DND-41 (cell line): ENCODE measurements around the gene ENAH.
A peak's percentile ranks its signal among the peaks of the same experiment; 100 is the strongest.

Experiments used
- ATAC-seq: fragments of 200-7000 bp; cut with Tn5 transposase; 3 replicates; pipeline ENCODE4 v1.9.1; 2021; ENCODE audit warnings: low read depth; ENCODE audit not compliant: insufficient read depth
- DNase-seq: peaks from one replicate; pipeline ENCODE4 v3.0.0-alpha.2; 2020
- H2AFZ ChIP-seq: 2 replicates; pipeline ENCODE4 v1.6.0; 2012; ENCODE audit warnings: low read depth, low read length
- H3K27ac ChIP-seq: 2 replicates; pipeline ENCODE4 v1.5.1; 2012; ENCODE audit warnings: low read length, inconsistent platforms
- H3K27me3 ChIP-seq: fragments of 200-600 bp; sonication (generic); 2 replicates; pipeline ENCODE4 v1.6.0; 2012; ENCODE audit warnings: low read length, mild to moderate bottlenecking, inconsistent platforms; ENCODE audit not compliant: insufficient read depth, poor library complexity
- H3K36me3 ChIP-seq: 2 replicates; pipeline ENCODE4 v1.5.1; 2012; ENCODE audit warnings: low read length, inconsistent platforms; ENCODE audit not compliant: insufficient read depth
- H3K4me1 ChIP-seq: 2 replicates; pipeline ENCODE4 v1.5.1; 2012; ENCODE audit warnings: mild to moderate bottlenecking, low read length; ENCODE audit not compliant: insufficient read depth
- H3K4me2 ChIP-seq: 2 replicates; pipeline ENCODE4 v1.6.0; 2012; ENCODE audit warnings: mild to moderate bottlenecking, moderate library complexity, low read length, inconsistent platforms; ENCODE audit not compliant: insufficient read depth
- H3K4me3 ChIP-seq, 2 experiments: fragments of 200-600 bp in 1 of 2; shearing (Covaris generic) in 1 of 2; 2 replicates each; pipeline ENCODE4 v1.5.1; 2012 to 2016; ENCODE audit warnings: inconsistent platforms in 2 of 2, low read length in 2 of 2, mild to moderate bottlenecking in 2 of 2, low read depth in 1 of 2, moderate library complexity in 1 of 2
- H3K79me2 ChIP-seq: 2 replicates; pipeline ENCODE4 v1.6.0; 2012; ENCODE audit warnings: low read length, inconsistent platforms; ENCODE audit not compliant: insufficient read depth
- H3K9ac ChIP-seq: 2 replicates; pipeline ENCODE4 v1.6.0; 2012; ENCODE audit warnings: low read depth, mild to moderate bottlenecking, inconsistent platforms, low read length, moderate library complexity
- H3K9me3 ChIP-seq: 2 replicates; pipeline ENCODE4 v1.5.1; 2012; ENCODE audit warnings: low read length, moderate library complexity, mild to moderate bottlenecking, inconsistent platforms; ENCODE audit not compliant: insufficient read depth, severe bottlenecking
- H4K20me1 ChIP-seq: 2 replicates; pipeline ENCODE4 v1.6.0; 2012; ENCODE audit warnings: low read length; ENCODE audit not compliant: insufficient read depth
- CTCF ChIP-seq: IDR thresholded peaks from 2 replicates; pipeline ENCODE4 v1.5.1; 2012; ENCODE audit warnings: borderline replicate concordance, low read length, moderate library complexity, mild to moderate bottlenecking; ENCODE audit not compliant: poor library complexity, severe bottlenecking; ENCODE audit errors: extremely low read depth
- EZH2 ChIP-seq: IDR thresholded peaks from 3 replicates; pipeline ENCODE4 v1.6.1; 2012; ENCODE audit warnings: borderline replicate concordance, low read depth, mild to moderate bottlenecking, moderate library complexity, low read length, inconsistent platforms; ENCODE audit not compliant: severe bottlenecking

Gene ENAH

GRCh38 chr1:225442123-225442505, 210.8 kb downstream of the ENAH start:
- Histone ChIP-seq H3K9ac (no peak overlapping the region), H3K4me3 (no peak overlapping the region), H3K36me3 (no peaks in the 10 kb centered on the region), H4K20me1 (no peaks in the 10 kb centered on the region), H3K27me3 (no peaks in the 10 kb centered on the region), H2AFZ (no peak overlapping the region), H3K27ac (peak overlapping the region; percentile 12; the same call in 1 of the 2 replicates), H3K4me1 (peaks cover 42% of the 10 kb centered on the region), H3K9me3 (no peaks in the 10 kb centered on the region), H3K79me2 (no peaks in the 10 kb centered on the region), H3K4me2 (no peak overlapping the region)
- DNase-seq, result no peak
- TF ChIP-seq EZH2 (no peak), CTCF (no peak)
- ATAC-seq, result no peak

DNA sequence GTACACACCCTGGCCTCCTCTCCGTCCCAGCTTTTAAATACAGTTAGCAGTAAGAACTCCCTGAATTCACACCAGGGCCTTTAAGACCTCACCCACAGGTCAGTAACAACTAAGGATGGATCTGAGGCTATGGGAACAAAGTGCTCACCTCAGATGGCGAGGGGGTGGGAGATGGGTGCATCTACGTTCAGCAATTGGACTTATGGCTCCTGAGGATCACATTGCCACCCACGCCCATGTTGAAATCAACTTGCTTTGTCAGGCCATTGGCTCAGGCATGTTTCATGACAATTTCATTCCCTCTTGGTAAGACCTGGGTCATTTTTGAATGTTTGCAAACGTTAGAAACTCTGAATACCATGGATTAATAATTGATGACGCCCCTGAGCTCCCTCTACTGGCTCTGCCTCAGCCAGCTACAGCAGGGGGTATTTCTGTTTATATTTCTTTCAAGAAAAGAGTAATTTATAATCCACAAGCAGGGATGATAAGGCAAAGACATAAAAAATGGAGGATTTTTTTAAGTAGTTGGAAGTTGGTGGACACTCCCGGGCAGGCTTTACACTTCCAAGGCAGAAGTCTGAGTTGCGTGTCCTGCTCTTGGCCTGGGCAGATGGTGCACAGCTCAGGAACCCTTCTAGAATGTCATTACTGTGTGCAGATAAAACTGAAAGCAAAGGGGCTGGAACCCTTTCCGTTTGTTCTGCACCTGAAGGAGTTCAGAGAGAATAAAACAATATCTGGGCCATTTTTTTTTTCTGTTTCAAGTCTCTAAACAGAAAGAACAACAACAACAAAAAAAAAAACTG, 211.4 kb downstream of the ENAH start:
- Histone ChIP-seq H3K27ac (0 out of 2 replicates have a peak overlapping the region, but pooled peaks have one; percentile 12), H3K9me3 (no peaks in the 10 kb centered on the region), H3K36me3 (no peaks in the 10 kb centered on the region), H3K4me3 (no peak overlapping the region), H2AFZ (no peak overlapping the region), H4K20me1 (no peaks in the 10 kb centered on the region), H3K79me2 (no peaks in the 10 kb centered on the region), H3K4me2 (no peak overlapping the region), H3K4me1 (peaks cover 41% of the 10 kb centered on the region), H3K9ac (no peak overlapping the region), H3K27me3 (no peaks in the 10 kb centered on the region)
- TF ChIP-seq CTCF (peak; percentile 31), EZH2 (no peak)
- DNase-seq, result no peak
- no peak for ATAC-seq

DNA sequence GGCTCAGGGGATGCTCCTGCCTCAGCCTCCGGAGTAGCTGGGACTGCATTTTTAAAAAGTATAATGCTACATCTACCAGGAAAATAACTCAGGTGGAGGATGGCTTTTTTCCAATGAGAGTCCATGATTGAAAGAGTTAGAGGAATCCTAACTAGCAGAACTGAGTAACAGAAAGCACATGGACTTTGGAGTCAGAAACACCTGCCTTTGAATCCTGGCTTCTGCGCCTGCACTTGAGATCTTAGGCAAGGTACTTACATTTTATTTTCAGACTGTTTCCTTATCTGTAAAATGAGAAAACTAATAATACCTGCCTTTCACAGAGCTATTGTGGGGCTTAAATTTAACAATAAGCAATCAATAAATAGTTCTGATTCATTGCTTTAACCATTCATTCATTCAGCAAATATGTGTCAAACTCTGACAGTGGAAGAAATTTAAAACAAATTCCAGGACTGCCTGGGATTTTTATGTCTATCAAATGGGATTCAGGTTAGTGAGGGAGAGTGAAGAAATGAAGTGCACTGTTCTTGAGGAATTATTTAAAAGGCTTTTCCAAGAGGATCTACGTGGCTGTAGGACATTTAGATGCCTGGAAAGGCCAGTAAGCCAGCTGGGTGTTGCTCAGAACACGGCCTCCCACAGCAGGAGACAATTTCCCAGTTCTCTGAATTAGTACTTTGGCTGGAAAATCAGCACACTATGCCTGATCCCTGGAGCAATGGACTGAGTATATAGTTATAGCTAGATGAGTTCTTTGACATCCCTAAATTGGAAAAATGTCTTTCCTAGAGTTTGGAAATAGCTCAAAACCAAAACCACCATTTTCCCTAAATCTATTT, 212.3 kb downstream of the ENAH start:
- Histone ChIP-seq H3K4me3 (no peak overlapping the region), H3K4me2 (no peak overlapping the region), H3K9me3 (no peaks in the 10 kb centered on the region), H3K36me3 (no peaks in the 10 kb centered on the region), H4K20me1 (no peaks in the 10 kb centered on the region), H3K4me1 (peaks cover 31% of the 10 kb centered on the region), H3K27me3 (no peaks in the 10 kb centered on the region), H3K27ac (no peak overlapping the region), H3K79me2 (no peaks in the 10 kb centered on the region), H2AFZ (no peak overlapping the region), H3K9ac (no peak overlapping the region)
- DNase-seq (no peak), ATAC-seq (no peak)
- TF ChIP-seq CTCF, result no peak
- no peak for TF ChIP-seq EZH2
